Testis (tissue), 3 donors: ENCODE data around the gene GRM4. TPM values are rescaled to one million over a fixed set of nuclear protein-coding genes. Genes with fewer than 3 reads are reported as not detected.

ENCODE experiments used
- DNase-seq: peaks from one replicate; pipeline ENCODE4 v3.0.0-alpha.2; 2019
- H3K27ac ChIP-seq, 2 donors: fragments of 200-600 bp; sonication (generic); one replicate each; pipeline ENCODE4 v1.5.1; 2019
- H3K27me3 ChIP-seq: fragments of 200-600 bp; sonication (generic); one replicate; pipeline ENCODE4 v1.5.1; 2019
- H3K36me3 ChIP-seq: fragments of 200-600 bp; sonication (generic); one replicate; pipeline ENCODE4 v1.5.1; 2017; ENCODE audit warnings: low read depth; ENCODE audit errors: missing control alignments
- H3K4me1 ChIP-seq: fragments of 200-600 bp; sonication (generic); one replicate; pipeline ENCODE4 v1.5.1; 2019
- H3K4me3 ChIP-seq, 2 donors: fragments of 200-600 bp; sonication (generic); one replicate each; pipeline ENCODE4 v1.5.1; 2017 to 2019
- H3K9me3 ChIP-seq: fragments of 200-600 bp; sonication (generic); one replicate; pipeline ENCODE4 v1.5.1; 2017
- CTCF ChIP-seq, 3 experiments: fragments of 450-650 bp in 2 of 3; fragments of 200-600 bp in 1 of 3; sonication (generic) in 1 of 3; IDR thresholded peaks; one replicate each; pipeline ENCODE4 v1.5.1; 2016 to 2019; ENCODE audit warnings: antibody characterized with exemption in 3 of 3, mild to moderate bottlenecking in 2 of 3, moderate library complexity in 1 of 3
- POLR2A ChIP-seq: fragments of 450-650 bp; IDR thresholded peaks from one replicate; pipeline ENCODE4 v1.6.1; 2017; ENCODE audit warnings: antibody characterized with exemption, mild to moderate bottlenecking, moderate library complexity
- WGBS, 2 donors: methylation state at CpG; one replicate each; pipeline ENCODE4 v1.1.5; 2018; 5-methylcytosine and 5-hydroxymethylcytosine counted together
- intact Hi-C: fragments of 100-400 bp; cut with DNase I; formaldehyde crosslinking; loops from one replicate; pipeline ENCODE4 v1.15.1; 2023; ENCODE audit warnings: low total_unique reads
- polyA plus RNA-seq: library from polyadenylated mRNA; stranded (reverse); fragments of 350-450 nt; fragmentation: Illumina TruSeq; extraction: RNeasy Lipid Tissue Mini Kit (QIAGEN cat#74804); gene quantifications from one replicate; pipeline ENCODE4 v1.2.3, GENCODE V29; 2014; ENCODE audit warnings: low read depth, low replicate concordance; ENCODE audit not compliant: insufficient read depth
- total RNA-seq, 2 donors: library from RNA; depleted of rRNA; stranded (reverse); fragments of >200 nt; gene quantifications; one replicate each; pipeline ENCODE4 v1.2.3, GENCODE V29; 2016

The GRM4 gene
- total and polyA plus RNA-seq, 3 donors from 2014 or later: 1.6 to 3.5 (median 3.5) TPM

DNA sequence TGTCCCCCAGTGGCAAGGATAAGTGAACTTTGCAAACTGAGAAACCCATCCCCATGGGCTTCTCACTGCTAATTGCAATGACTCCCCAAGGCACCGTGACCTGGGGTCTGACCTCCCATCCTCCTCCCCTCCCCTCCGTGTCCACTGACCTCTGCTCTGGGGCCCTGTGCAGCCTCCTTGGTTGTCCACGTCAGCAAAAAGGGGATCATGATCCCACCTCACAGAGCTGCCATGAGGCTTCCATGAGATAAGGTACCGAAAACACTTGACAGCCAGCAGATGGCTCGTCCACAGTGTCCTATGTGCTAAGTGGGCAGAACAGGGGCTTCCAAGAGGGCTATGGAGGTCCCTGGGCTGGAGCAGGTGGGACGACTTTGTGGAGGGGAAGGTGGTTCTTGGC lies 104.5 kb downstream of the GRM4 start:
- Histone ChIP-seq H3K9me3 (no peaks in the 10 kb centered on the region), H3K4me1 (no peaks in the 10 kb centered on the region), H3K27ac (no peak overlapping the region), H3K4me3 (no peak overlapping the region), H3K27me3 (no peaks in the 10 kb centered on the region), H3K36me3 (no peaks in the 10 kb centered on the region)
- DNase-seq: no peak
- intact Hi-C loops: no loop called here
- WGBS, 2 donors: 88 to 89% methylated on average over 6 of the region's 6 CpGs
- TF ChIP-seq POLR2A (no peak), CTCF (IDR thresholded peaks at IDR 0.05) (no peak)

DNA sequence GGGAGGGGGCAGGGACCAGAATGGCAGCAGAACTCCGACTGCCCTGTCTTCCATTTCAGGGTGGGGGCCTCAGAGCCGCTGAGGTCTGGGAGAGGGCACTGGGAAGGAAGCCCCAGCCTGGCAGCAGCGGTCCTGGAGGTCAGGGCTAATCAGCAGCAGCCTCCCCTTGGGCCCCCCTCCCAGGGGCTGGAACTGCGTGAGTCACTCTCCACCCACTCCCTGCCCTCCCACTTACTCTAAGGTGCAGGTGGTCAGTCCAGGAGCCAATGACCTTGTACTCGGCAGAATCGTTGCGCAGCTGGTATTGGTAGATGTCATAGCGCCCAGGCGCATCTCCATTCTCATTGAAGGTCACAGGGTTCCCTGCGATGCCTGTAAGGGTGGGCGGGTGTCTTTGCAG lies 105.9 kb downstream of the GRM4 start:
- TF ChIP-seq POLR2A (no peak), CTCF (IDR thresholded peaks at IDR 0.05) (no peak)
- Histone ChIP-seq H3K27ac (no peak overlapping the region), H3K27me3 (no peaks in the 10 kb centered on the region), H3K36me3 (no peaks in the 10 kb centered on the region), H3K9me3 (no peaks in the 10 kb centered on the region), H3K4me3 (no peak overlapping the region), H3K4me1 (no peaks in the 10 kb centered on the region)
- intact Hi-C loops: no loop called here
- 66 to 71% methylated on average over 8 to 11 of the region's 11 CpGs for WGBS, 2 donors
- DNase-seq: no peak

DNA sequence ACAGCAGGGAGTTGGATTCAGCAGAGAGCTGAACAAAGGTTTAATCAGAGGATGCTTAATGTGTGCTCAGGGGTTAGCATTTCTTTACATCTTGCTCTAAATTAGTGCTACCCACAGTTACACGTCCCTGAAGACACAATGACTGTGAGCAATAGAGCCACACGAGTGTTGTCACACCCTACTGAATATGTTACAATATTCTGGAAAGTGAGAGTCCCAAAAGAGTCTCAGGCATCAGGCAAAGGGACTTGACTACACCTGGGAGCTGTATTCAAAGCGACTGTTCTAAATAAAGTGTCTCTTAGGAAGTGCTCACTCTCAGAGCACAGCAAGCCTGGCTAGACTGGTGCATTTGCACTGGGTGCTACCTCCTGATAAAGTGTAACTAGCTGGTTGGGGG lies 108.7 kb downstream of the GRM4 start:
- Histone ChIP-seq H3K4me3 (no peak overlapping the region), H3K4me1 (no peaks in the 10 kb centered on the region), H3K27me3 (no peaks in the 10 kb centered on the region), H3K27ac (no peak overlapping the region), H3K36me3 (no peaks in the 10 kb centered on the region), H3K9me3 (no peaks in the 10 kb centered on the region)
- intact Hi-C loops: no loop called here
- DNase-seq: no peak
- no peak for TF ChIP-seq POLR2A
- no peak for TF ChIP-seq CTCF (IDR thresholded peaks at IDR 0.05)
- whole genome bisulfite sequencing, 2 donors: 71 to 85% methylated on average over 3 of the region's 3 CpGs

GRCh38 chr6:34036357-34037069 lies 109.4 kb downstream of the GRM4 start:
- Histone ChIP-seq H3K27me3 (no peaks in the 10 kb centered on the region), H3K36me3 (no peaks in the 10 kb centered on the region), H3K4me3 (no peak overlapping the region), H3K4me1 (no peaks in the 10 kb centered on the region), H3K9me3 (no peaks in the 10 kb centered on the region), H3K27ac (no peak overlapping the region)
- WGBS, 2 donors: 95% methylated on average over 11 to 20 of the region's 20 CpGs
- intact Hi-C loops: no loop called here
- no peak for DNase-seq
- TF ChIP-seq CTCF (IDR thresholded peaks at IDR 0.05) (no peak), POLR2A (no peak)
